Esophagus muscularis mucosa (tissue), 4 donors: ENCODE measurements around the gene BDNF. TPM values are rescaled to one million over a fixed set of nuclear protein-coding genes. Genes with fewer than 3 reads are reported as not detected.

Source experiments
- DNase-seq: peaks from one replicate; pipeline ENCODE4 v3.0.0-alpha.2; 2017; ENCODE audit errors: extremely low spot score
- H3K27ac ChIP-seq, 4 donors: fragments of 200-600 bp; sonication (generic); replicated peaks in 1 of 4; 1 replicate in 3 of 4; 2 replicates in 1 of 4; pipeline ENCODE4 v1.5.1; 2016 to 2019; ENCODE audit warnings: mild to moderate bottlenecking in 1 of 4
- H3K27me3 ChIP-seq, 4 donors: fragments of 200-600 bp; sonication (generic); one replicate each; pipeline versions ENCODE4 v1.5.1 to v1.6.0; 2016 to 2019
- H3K36me3 ChIP-seq, 4 donors: fragments of 200-600 bp; sonication (generic); one replicate each; pipeline ENCODE4 v1.5.1; 2016 to 2019
- H3K4me1 ChIP-seq, 4 donors: fragments of 200-600 bp; sonication (generic); one replicate each; pipeline ENCODE4 v1.5.1; 2016 to 2019
- H3K4me3 ChIP-seq, 4 donors: fragments of 200-600 bp; sonication (generic); 1 replicate in 2 of 4; 2 replicates in 2 of 4; pipeline ENCODE4 v1.5.1; 2016 to 2019; ENCODE audit warnings: mild to moderate bottlenecking in 4 of 4, moderate library complexity in 1 of 4
- H3K9me3 ChIP-seq, 4 donors: fragments of 200-600 bp; sonication (generic); 1 replicate in 3 of 4; 2 replicates in 1 of 4; pipeline ENCODE4 v1.5.1; 2016 to 2019
- CTCF ChIP-seq, 3 experiments: fragments of 200-600 bp in 2 of 3; fragments of 450-650 bp in 1 of 3; sonication (generic) in 2 of 3; IDR thresholded peaks; one replicate each; pipeline ENCODE4 v1.5.1; 2017 to 2019; ENCODE audit warnings: antibody characterized with exemption in 3 of 3, mild to moderate bottlenecking in 2 of 3, moderate library complexity in 1 of 3
- EP300 ChIP-seq: sonication (generic); formaldehyde crosslinking; IDR thresholded peaks from one replicate; pipeline ENCODE4 v1.6.1; 2017; ENCODE audit warnings: antibody characterized with exemption
- POLR2A ChIP-seq: fragments of 450-650 bp; IDR thresholded peaks from one replicate; pipeline ENCODE4 v1.6.1; 2017; ENCODE audit warnings: antibody characterized with exemption, moderate library complexity, mild to moderate bottlenecking, low read depth
- POLR2AphosphoS5 ChIP-seq, 2 donors: sonication (generic); formaldehyde crosslinking; IDR thresholded peaks; one replicate each; pipeline ENCODE4 v1.6.1; 2017; ENCODE audit warnings: antibody characterized with exemption in 2 of 2
- whole genome bisulfite sequencing: methylation state at CpG from one replicate; pipeline ENCODE4 v1.1.5; 2018; 5-methylcytosine and 5-hydroxymethylcytosine counted together
- intact Hi-C: fragments of 100-400 bp; cut with DNase I; formaldehyde crosslinking; loops from one replicate; pipeline ENCODE4 v1.15.1; 2023
- total RNA-seq, 4 donors: library from RNA; depleted of rRNA; stranded (reverse); fragments of >200 nt; gene quantifications; one replicate each; pipeline versions ENCODE4 v1.1.0 to v1.2.1, GENCODE V29; 2016

The BDNF gene
- total RNA-seq, 4 donors from 2014 or later, result 0.17 to 0.23 (median 0.19) TPM; not detected in 1

DNA sequence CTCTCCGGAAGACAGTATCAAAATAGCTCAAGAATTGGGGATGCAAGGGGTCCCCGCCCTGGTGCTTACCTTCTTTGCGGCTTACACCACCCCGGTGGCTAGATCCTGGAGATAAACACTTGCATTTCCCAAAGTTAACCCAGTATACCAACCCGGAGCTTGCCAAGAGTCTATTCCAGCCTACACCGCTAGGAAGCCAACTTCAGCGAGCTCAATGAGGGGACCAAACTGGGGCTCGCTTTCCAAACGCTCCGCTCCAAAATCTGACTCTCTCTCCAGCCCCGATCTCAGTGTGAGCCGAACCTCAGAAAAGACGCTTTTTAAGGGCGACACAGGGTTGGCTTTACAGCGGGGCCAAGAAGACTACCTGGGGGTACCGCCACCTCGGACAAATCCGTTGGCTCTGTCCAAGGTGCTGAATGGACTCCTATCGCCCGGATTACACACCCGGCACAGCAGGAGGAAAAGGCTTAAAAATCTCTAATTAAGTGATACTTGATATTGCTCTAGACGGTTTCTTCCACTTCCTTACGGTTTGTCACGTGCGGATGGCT is 20.1 kb upstream of the BDNF start:
- H3K4me3 ChIP-seq, result no peak overlapping the region
- WGBS, result 5% methylated on average over 25 of the region's 25 CpGs

GRCh38 chr11:27719546-27719925 is 19.3 kb upstream of the BDNF start:
- no peak for TF ChIP-seq EP300
- no peaks in the 10 kb centered on the region for H3K36me3 ChIP-seq
- WGBS, result 3% methylated on average over 16 of the region's 16 CpGs
- intact Hi-C loops, result no loop called here
- peaks cover 0 to 98% (median 43%) of the 10 kb centered on the region in 4 donors for H3K27me3 ChIP-seq
- H3K27ac ChIP-seq, result no peak overlapping the region
- H3K4me1 ChIP-seq, result peaks cover 25 to 45% (median 39%) of the 10 kb centered on the region in 4 donors
- H3K9me3 ChIP-seq, result no peaks in the 10 kb centered on the region
- peak overlapping the region; percentile 42 to 60 (median 51) for H3K4me3 ChIP-seq
- no peak for DNase-seq

More for the DNA sequence above, 20.1 kb upstream of the BDNF start:
- Histone ChIP-seq H3K9me3 (no peaks in the 10 kb centered on the region), H3K4me1 (peaks cover 25 to 45% (median 39%) of the 10 kb centered on the region in 4 donors), H3K27ac (no peak overlapping the region), H3K27me3 (peaks cover 0 to 98% (median 43%) of the 10 kb centered on the region in 4 donors), H3K36me3 (no peaks in the 10 kb centered on the region)
- intact Hi-C loops, result no loop called here
- TF ChIP-seq CTCF (IDR thresholded peaks at IDR 0.05) (no peak), EP300 (no peak), POLR2A (no peak), POLR2AphosphoS5 (IDR thresholded peaks at IDR 0.05) (no peak)
- no peak for DNase-seq

GRCh38 chr11:27718863-27719545 is 18.7 kb upstream of the BDNF start:
- no peak overlapping the region for H3K27ac ChIP-seq
- no peak for DNase-seq
- H3K36me3 ChIP-seq, result no peaks in the 10 kb centered on the region
- intact Hi-C loops, result no loop called here
- H3K27me3 ChIP-seq, result peaks cover 0 to 96% (median 43%) of the 10 kb centered on the region in 4 donors
- peaks cover 25 to 45% (median 39%) of the 10 kb centered on the region in 4 donors for H3K4me1 ChIP-seq
- H3K9me3 ChIP-seq, result no peaks in the 10 kb centered on the region
- H3K4me3 ChIP-seq, result peak overlapping the region; percentile 42 to 60 (median 51)
- WGBS, result 1% methylated on average over 17 of the region's 52 CpGs
- TF ChIP-seq POLR2AphosphoS5 (IDR thresholded peaks at IDR 0.05) (no peak), POLR2A (no peak), EP300 (no peak), CTCF (IDR thresholded peaks at IDR 0.05) (no peak)

DNA sequence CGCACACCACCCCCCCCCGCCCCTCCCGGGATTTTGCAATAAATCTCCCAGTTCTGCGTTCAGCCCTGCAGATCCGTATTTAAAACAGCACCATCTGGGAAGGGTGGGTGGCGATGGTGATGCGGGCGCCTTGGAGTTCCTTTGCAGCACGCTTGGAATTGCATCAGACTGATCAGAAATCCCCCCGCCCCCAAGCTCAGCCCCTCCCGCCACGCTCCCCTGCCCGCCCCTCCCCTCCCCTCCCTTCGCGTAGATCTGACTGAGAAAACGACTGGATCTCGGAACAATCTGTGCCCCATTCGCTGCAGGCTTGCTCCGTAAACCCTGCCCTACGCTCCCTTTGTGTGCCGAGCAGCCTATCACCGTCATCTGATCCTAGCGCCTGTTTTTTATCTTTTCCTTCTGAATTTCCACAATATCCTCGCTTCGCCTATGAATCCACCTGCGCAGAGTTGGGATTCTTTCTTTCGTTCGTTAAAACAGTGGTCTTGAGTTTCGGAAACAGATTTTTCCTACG is 18.1 kb upstream of the BDNF start:
- peaks cover 0 to 90% (median 43%) of the 10 kb centered on the region in 4 donors for H3K27me3 ChIP-seq
- peaks cover 25 to 45% (median 39%) of the 10 kb centered on the region in 4 donors for H3K4me1 ChIP-seq
- H3K36me3 ChIP-seq, result no peaks in the 10 kb centered on the region
- intact Hi-C loops, result no loop called here
- no peak overlapping the region for H3K27ac ChIP-seq
- H3K4me3 ChIP-seq, result peak overlapping the region; percentile 42 to 60 (median 51)
- no peak for DNase-seq
- no peaks in the 10 kb centered on the region for H3K9me3 ChIP-seq
- WGBS, result under 1% methylated on average over 21 of the region's 30 CpGs
- TF ChIP-seq EP300, result no peak
- no peak for TF ChIP-seq POLR2AphosphoS5 (IDR thresholded peaks at IDR 0.05)
- TF ChIP-seq CTCF (IDR thresholded peaks at IDR 0.05), result no peak
- TF ChIP-seq POLR2A, result no peak

DNA sequence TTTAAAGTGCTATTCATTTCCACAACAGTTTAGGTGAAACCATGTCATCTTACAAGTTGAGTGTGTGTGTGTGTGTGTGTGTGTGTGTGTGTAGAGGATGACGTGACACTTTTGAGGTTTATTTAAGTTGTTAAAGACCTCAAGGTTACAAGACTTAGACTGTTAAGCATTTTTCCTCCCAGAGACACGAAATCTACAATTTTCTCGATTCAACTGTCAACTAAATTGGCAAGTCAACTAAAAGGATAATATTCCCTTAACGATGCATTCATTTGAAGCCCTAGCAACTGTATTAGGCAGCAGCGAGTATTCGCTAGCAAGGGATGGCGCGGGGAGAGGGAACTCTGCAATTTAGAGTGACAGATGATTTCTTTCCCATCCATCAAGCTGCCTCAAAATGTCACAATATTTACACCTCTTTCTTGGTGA is 17.6 kb upstream of the BDNF start:
- H3K4me3 ChIP-seq, result peak overlapping the region; percentile 42 to 60 (median 51)
- WGBS, result 3% methylated on average over 8 of the region's 8 CpGs
- intact Hi-C loops, result no loop called here
- DNase-seq, result no peak
- H3K9me3 ChIP-seq, result no peaks in the 10 kb centered on the region
- H3K27ac ChIP-seq, result no peak overlapping the region
- peaks cover 0 to 90% (median 39%) of the 10 kb centered on the region in 4 donors for H3K27me3 ChIP-seq
- H3K4me1 ChIP-seq, result peaks cover 24 to 41% (median 36%) of the 10 kb centered on the region in 4 donors
- H3K36me3 ChIP-seq, result no peaks in the 10 kb centered on the region
- no peak for TF ChIP-seq POLR2A
